ENCODE results near the gene DDIT3. TPM values are rescaled to one million over a fixed set of nuclear protein-coding genes. Genes with fewer than 3 reads are reported as not detected.

The DDIT3 gene
- total and polyA plus RNA-seq, 2 of the 8 experiments (the other 6 are each of a cell fraction or from before 2014, with no cell fraction given), result 4.9 to 5.7 TPM

DNA sequence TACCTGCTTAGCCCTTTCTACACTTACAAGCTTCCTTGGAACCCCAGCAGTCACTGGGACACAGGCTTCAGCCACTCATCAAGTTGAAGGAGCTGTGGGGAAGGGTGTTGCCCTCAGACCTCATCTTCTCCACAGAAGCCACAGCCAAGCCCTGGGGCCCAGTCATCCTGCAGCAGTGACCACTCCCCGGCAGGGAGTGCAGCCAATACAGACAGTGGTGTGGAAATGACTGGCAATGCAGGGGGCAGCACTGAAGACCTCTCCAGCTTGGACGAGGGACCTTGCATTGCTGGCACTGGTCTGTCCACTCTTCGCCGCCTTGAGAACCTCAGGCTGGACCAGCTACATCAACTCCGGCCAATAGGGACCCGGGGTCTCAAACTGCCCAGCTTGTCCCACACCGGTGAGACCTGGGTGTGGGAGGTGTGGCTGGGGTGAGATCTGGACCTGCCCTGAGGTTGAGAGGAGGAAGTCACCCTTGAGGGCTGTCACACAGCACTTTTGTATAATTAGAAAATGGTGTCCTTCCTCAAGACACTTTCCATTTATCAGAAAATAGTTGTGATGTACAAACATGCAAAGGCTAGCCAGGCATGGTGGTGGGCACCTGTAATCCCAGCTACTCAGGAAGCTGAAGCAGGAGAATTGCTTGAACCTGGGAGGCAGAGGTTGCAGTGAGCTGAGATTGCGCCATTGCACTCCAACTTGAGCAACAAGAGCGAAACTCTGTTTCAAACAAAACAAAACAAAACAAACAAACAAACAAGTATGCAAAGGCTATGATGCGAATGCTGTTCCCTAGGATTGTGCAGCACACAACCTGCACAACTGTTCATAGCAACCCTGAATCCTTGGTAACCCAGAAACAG, 50.8 kb downstream of the DDIT3 start:
- 93% methylated on average over 10 of the region's 10 CpGs; no CpG with 5 or more reads in 1 of the 2 experiments for WGBS, 2 experiments (ENCODE audit: extremely low coverage in 1 of 2, insufficient coverage in 1 of 2, insufficient read length in 1 of 2, insufficient replicate concordance in 2 of 2, low coverage in 1 of 2, low lambda C conversion rate in 2 of 2, missing lambda C conversion rate in 1 of 2)
- Histone ChIP-seq H3K23ac (ENCODE audit: insufficient read length) (no peak overlapping the region), H3K14ac (ENCODE audit: insufficient read length) (no peak overlapping the region), H3K36me3 (ENCODE audit: control insufficient read depth in 2 of 4, insufficient read depth in 4 of 4, low read length in 3 of 4) (peaks cover 0 to 11% (median 4%) of the 10 kb centered on the region in 4 experiments; a peak in 4 of 8 replicates), H3K56ac (replicated peaks; ENCODE audit: insufficient read length, low read depth, low read length) (no peak overlapping the region), H3K9ac (replicated peaks in 1 of 4; ENCODE audit: extremely low read depth in 1 of 4, low read depth in 3 of 4, low read length in 3 of 4) (no peak overlapping the region), H2BK120ac (replicated peaks; ENCODE audit: low read depth, low read length) (no peak overlapping the region), H2BK20ac (ENCODE audit: low read length) (no peak overlapping the region), H3K4ac (replicated peaks; ENCODE audit: insufficient read length, low read depth, low read length) (no peak overlapping the region), H2AK5ac (ENCODE audit: low read depth, low read length) (no peak overlapping the region), H3K27me3 (replicated peaks in 1 of 4; ENCODE audit: control insufficient read depth in 3 of 4, extremely low read depth in 1 of 4, insufficient read depth in 3 of 4, low read length in 3 of 4) (peaks cover 4 to 19% (median 14%) of the 10 kb centered on the region in 4 experiments), H2BK12ac (ENCODE audit: low read depth, low read length) (no peak overlapping the region), H2BK15ac (ENCODE audit: low read length) (no peak overlapping the region), H2AFZ (ENCODE audit: low read length) (no peak overlapping the region), H3K79me2 (ENCODE audit: control insufficient read depth in 1 of 2, insufficient read depth in 2 of 2, low read length in 2 of 2) (no peaks in the 10 kb centered on the region), H3K27ac (ENCODE audit: low read depth, low read length) (no peak overlapping the region), H4K91ac (replicated peaks; ENCODE audit: insufficient read length, low read length) (no peak overlapping the region), H3K4me1 (replicated peaks in 1 of 4; ENCODE audit: control insufficient read depth in 3 of 4, insufficient read depth in 4 of 4, low read length in 3 of 4) (no peaks in the 10 kb centered on the region), H4K5ac (ENCODE audit: insufficient read length, low read depth, low read length) (no peak overlapping the region), H3K9me3 (ENCODE audit: insufficient read depth in 2 of 2, low read depth in 1 of 2, low read length in 1 of 2) (no peaks in the 10 kb centered on the region), H3K79me1 (ENCODE audit: low read depth, low read length) (no peaks in the 10 kb centered on the region), H4K8ac (ENCODE audit: extremely low read depth, insufficient read depth, low read length) (no peak overlapping the region; the same call in 1 of the 2 replicates), H3K18ac (ENCODE audit: extremely low read depth, low read length) (no peak overlapping the region), H2BK5ac (ENCODE audit: low read depth, low read length) (no peak overlapping the region), H3K4me2 (ENCODE audit: insufficient read depth in 1 of 2, low read depth in 2 of 2, low read length in 2 of 2) (no peak overlapping the region), H4K20me1 (replicated peaks in 1 of 2; ENCODE audit: control insufficient read depth in 1 of 2, insufficient read depth in 2 of 2, low read length in 2 of 2) (peaks cover 0 to 5% of the 10 kb centered on the region in 2 experiments), H3K4me3 (ENCODE audit: extremely low read depth in 1 of 4, insufficient read depth in 2 of 4, low read depth in 3 of 4, low read length in 4 of 4) (no peak overlapping the region), H3K23me2 (ENCODE audit: low read depth, low read length) (no peaks in the 10 kb centered on the region)
- FAIRE-seq (no peak), DNase-seq (ENCODE audit: low read depth in 1 of 2, low spot score in 2 of 2) (no peak)
- TF ChIP-seq E2F6 (IDR thresholded peaks at IDR 0.05) (no peak), BCL11A (IDR thresholded peaks at IDR 0.05; ENCODE audit: low read depth in 2 of 2, low read length in 2 of 2) (no peak), SRF (IDR thresholded peaks at IDR 0.05; ENCODE audit: low read depth, low read length) (no peak), MAX (IDR thresholded peaks at IDR 0.05) (no peak)
- POLR2A ChIA-PET (ENCODE audit: partially characterized antibody), result no interaction called here
- CTCF ChIA-PET (ENCODE audit: partially characterized antibody), result interaction anchor here (0.5 to 25.1 kb wide), 8 partner anchors 11 to 451 kb away, joined by 3 to 441 read pairs (median 4); partner anchors contain the start of genes ARHGAP9, GLI1 and INHBE

Data from H1 (cell line).